Hypothalamus (tissue), 51 donors: Measurements from ENCODE around the gene BMS1.
A peak's percentile ranks its signal among the peaks of the same experiment; 100 is the strongest.
"Not testable (repeated sequence)": the region's sequence is repeated elsewhere in the genome, so short reads cannot be mapped to it uniquely, and the experiment has no call there.

Experiments used
- DNase-seq, 51 donors: peaks; one replicate each; lab custom pipeline; 2025; lab: John Stamatoyannopoulos, UW

BMS1 gene

GRCh38 chr10:42864575-42864974, 82.0 kb downstream of the BMS1 start:
- DNase-seq, result peak in 2 of 51 donors; percentile 2 to 8

DNA sequence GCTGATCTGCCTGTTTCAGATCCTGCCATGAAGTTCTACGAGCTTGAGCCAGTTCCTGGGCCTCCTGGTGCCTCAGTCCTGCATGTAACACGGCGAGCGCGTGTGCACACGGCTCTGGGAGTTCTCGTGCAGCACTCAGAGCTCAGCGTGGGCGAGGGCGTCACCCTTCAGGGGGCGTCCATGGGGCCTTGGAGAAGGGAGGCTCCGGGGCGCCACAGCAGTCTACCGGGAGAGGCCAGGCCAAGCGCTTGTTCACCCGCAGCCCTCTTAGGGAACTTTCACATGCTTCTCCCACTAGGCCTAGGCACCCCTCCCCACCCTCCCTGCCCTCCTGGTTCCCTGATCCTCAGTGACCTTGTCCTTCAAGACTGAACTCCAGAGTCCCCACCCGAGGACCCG, 83.1 kb downstream of the BMS1 start:
- DNase-seq, result no peak

DNA sequence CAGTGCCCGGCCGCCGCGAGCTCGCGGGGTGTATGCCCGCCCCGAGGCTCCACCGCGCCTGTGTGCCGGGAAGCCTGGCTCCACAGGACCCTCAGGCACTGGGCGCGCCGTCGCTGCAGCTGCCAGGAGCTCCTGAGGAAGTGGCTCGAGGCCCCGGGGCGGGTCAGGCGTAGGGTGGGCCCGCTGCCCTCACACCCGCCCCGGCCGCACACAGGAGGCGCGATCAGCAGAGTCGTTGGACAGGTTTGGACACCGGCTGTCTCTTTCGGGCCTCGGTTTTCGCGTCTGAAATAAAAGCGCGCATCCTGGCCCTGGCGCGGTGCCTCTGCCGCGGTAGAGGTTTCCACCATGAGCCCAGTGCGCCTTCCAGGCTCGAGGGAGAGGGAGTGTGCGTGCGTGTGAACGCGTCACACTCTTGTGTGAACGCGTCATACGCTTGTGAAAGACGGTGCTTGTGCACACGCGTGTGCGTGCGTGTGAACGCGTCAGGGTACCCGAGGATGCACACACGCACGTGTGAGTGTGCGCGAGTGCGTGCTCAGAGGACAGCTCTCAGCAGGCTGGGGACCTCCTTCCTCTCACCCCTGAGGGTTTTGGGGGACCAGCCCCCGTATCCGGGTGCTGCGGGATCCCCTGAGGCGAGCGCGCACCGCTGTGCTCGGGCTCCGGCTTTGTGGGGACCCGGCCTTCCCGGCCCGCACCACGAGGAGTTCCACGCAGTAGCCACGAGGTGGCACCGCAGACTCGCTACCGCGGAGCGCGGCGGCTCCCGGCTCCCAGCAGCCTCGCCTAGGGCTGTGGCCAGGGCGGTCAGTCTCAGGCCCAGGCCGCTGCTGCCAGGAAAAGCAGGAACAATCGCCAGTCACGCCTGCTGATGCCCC, 83.8 kb downstream of the BMS1 start:
- DNase-seq, result peak in 47 of 51 donors; percentile 13 to 84 (median 56)

- no peak for DNase-seq
Measured at GRCh38 chr10:42867571-42867970, 85.0 kb downstream of the BMS1 start.

GRCh38 chr10:42868530-42868929, 85.9 kb downstream of the BMS1 start:
- no peak for DNase-seq

- DNase-seq, result no peak
Measured at GRCh38 chr10:42869977-42870350, 87.4 kb downstream of the BMS1 start.

- not testable (repeated sequence) for DNase-seq
Measured at GRCh38 chr10:42871138-42871641, 88.6 kb downstream of the BMS1 start.

DNA sequence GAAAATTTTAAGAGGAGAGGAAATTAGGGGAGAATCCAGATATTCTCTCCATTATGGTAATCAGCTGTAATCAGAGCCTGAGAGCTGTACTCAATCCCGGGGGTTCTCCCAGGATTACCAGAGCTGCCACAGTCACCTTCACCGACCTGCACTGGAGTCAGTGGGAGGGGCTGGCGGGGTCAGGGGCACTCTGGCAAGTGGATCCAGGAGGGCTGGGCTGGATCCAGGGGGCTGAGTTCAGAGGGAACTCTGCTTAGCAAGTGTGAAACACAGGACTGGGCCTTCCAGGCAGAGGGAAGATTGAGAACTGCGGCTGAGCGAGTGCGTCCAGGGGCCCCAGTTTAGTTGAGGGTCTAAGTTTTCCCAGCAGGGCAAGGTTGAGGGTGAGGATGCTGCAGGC, 89.2 kb downstream of the BMS1 start:
- no peak for DNase-seq

DNA sequence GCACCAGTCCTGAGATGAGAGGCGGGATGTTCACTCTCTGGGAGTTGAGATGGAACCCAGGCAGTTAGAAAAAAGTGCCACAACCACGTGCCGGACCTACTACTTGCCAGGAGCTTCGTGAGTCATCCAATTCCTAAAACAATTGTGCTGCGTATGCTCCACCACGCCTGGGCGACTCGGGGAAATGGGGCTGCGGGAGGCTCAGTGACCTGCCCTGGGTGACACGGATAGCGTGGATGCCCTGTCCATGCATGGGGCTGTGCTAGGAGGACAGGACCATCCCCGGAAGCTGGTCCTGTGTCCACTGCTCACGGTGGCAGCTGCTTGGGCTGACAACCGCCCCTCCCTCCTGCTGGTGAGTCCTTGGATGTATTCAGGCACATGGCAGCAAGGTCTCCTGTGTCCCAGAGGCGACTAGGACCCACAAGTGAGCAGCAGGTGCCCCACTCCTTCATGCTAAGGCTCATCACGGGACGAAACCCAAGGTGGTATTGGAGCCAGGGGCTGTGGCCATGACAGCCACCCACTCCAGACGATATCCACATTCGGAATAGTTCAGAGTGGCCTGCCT, 90.4 kb downstream of the BMS1 start:
- DNase-seq, result no peak

DNA sequence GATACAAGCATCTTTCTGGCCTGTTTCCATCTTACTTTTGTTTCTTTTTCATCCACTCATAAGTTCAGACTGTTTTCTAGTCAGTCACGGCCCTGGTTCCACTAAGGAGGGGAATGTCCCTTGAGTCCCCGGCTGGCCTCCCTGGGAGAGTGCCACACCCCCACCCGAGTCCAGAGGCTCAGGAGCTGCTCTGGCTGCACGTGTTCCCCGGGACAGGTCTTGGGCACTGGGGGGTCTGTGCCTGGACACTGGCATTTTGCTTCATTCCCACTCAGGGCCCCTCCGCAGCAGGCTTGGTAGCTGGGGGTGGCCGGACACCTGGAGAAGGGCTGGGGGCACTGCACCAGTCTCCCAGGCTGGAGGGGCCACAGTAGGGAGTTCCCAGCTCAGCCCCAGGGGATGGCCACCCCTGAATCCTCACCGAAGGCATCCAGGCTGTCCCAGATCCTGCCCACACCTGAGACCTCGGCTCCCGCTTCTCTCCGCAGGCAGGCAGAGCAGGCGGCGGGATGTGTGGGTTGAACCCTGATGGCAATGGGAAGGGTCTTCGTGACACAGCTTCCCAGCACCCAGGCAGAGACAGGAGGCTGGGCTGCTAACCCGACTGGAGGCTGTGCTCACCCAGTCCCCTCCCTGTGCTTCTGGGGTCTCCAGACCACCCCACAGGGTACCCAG, 92.3 kb downstream of the BMS1 start:
- DNase-seq, result no peak

DNA sequence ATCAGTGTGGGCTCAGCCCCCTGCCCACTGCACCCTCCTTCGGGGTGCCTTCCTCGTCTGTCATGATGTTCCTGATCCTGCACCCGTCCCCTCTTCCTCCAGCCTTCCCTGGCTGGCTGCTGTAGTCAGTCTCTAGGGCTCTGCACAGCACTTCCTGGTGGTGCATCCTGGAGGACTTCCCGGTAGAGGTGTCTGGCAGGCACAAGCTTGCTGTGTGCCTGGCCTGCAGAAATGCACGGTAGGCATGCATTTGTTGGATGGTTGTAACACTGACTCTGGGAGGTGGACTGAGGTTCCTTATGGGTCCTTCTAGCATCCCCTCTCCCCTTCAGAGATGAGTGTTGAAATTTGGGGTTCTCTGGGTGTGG, 92.8 kb downstream of the BMS1 start:
- DNase-seq, result no peak

DNA sequence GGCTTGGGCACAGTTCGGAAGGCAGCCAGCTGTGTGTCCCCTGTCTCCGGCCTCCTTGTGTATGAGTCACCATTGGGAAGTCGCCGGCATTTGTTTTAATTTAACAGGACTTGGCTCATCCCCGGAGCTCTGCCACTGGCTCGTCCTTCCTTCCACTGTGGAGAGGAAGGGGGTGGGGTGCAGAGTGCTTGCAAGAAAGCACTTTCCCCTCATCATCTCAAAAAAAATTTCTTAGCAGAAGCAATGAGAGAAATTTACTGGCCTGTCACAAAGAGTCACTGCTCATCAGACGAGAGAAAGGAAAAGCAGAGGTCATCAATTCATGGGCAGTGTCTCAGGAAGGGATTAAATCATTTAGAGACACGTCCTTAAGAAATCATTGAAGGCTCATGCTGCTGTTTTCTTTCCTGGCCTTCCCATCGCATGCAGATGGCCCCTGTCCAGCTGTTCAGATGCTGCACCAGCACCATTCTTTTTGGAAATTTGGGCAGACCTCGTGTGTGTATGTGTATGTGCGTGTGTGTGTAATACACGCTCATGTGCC, 93.3 kb downstream of the BMS1 start:
- peak in 11 of 51 donors; percentile 1 to 34 (median 26) for DNase-seq

- no peak for DNase-seq
Measured at GRCh38 chr10:42876476-42876875, 93.9 kb downstream of the BMS1 start.

DNA sequence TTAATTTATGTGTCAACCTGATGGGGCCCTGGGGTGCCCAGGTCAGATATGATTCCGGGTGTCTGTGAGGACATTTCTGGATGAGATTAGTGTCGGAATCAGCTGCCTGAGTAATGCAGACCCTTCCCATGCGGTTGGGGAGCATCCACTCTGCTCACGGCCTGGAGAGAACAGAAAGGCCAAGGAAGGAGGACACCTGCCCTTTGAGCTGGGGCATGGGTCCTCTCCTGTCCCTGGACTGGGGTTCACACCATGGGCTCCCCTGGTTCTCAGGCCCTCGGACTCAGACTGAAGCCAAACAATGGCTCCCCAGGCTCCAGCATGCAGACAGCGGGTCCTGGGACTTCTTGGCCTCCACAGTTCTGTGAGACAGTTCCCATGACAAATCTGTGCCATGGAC, 94.3 kb downstream of the BMS1 start:
- DNase-seq, result no peak

- DNase-seq, result no peak
Measured at GRCh38 chr10:42877496-42878030, 95.0 kb downstream of the BMS1 start.

- DNase-seq, result no peak
Measured at GRCh38 chr10:42878134-42878820, 95.7 kb downstream of the BMS1 start.

DNA sequence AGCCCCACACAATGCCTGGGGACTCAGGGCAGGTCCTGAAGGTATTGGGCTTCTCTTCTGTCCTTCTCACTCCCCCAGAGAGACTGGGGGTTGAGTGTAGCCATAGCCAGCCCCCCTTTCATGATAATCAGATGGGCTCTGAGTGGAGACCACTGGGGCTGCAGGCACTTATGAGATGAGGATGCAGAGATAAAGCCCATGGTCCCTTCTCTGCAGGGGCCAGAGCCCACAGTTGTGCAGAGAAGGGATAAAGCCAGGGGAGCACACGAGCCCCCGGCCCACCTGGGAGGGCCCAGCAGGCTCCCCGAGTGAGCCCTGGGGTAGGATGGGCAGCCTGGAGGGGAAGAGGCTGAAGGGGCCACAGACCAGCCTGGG, 96.2 kb downstream of the BMS1 start:
- no peak for DNase-seq

DNA sequence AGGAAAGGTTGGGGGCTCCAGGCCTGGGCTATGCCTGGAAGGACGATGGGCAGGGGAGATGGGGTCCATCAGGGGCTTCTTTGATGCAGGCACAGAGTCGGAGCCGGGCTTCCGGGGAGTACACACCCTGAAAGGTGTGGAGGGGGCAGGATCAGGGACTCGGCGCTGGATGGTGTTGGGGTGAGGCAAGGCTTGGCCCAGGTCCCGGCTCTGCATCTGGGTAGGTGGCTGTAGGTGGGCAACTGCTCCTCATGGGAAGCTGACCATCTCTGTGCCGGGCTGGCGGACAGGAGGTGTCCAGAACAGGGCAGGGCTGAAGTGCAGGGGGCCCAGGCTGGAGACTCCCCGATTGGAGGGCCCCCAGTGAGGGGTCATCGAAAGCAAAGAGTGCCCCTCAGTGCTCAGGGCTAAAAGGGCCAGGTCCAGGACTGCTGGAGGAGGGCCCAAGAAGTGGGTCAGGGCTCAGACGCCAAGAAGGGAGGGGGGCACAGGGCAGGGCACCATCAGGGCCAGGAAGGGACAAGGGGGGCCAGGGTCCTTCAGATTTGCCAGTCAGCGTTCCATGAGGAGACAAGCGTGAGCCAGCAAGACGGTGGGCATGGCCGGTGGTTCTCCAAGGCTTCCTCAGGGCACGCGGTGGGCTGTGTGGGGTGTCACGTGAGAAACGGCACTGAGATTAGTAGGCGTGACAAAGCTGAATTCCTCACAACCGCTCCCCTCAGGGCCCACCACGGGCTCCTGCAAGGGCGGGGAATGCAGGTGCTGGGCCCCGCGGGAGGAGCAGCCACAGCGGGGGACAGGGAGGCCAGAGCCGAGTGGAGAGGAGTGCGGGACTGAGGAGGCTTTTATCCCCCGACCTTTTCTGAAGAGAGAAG, 97.0 kb downstream of the BMS1 start:
- DNase-seq, result no peak

- DNase-seq, result no peak
Measured at GRCh38 chr10:42880255-42880620, 97.6 kb downstream of the BMS1 start.

GRCh38 chr10:42882597-42882996, 100.0 kb downstream of the BMS1 start:
- DNase-seq, result no peak
